Lower leg skin (tissue), 3 donors: Measurements from ENCODE around the gene SNX24.
"Not testable (repeated sequence)": the region's sequence is repeated elsewhere in the genome, so short reads cannot be mapped to it uniquely, and the experiment has no call there.

ENCODE experiments used
- POLR2A ChIP-seq, 2 donors: fragments of 450-650 bp; IDR thresholded peaks; one replicate each; pipeline ENCODE4 v1.6.1; 2016 to 2017; ENCODE audit warnings: antibody characterized with exemption in 2 of 2, mild to moderate bottlenecking in 1 of 2, moderate library complexity in 1 of 2
- TF ChIP-seq, protein P1 (sequence below), 3 donors: fragments of 450-650 bp; IDR thresholded peaks; one replicate each; pipeline ENCODE4 v1.5.1; 2016; ENCODE audit warnings: antibody characterized with exemption in 3 of 3, mild to moderate bottlenecking in 3 of 3, moderate library complexity in 2 of 3

DNA sequence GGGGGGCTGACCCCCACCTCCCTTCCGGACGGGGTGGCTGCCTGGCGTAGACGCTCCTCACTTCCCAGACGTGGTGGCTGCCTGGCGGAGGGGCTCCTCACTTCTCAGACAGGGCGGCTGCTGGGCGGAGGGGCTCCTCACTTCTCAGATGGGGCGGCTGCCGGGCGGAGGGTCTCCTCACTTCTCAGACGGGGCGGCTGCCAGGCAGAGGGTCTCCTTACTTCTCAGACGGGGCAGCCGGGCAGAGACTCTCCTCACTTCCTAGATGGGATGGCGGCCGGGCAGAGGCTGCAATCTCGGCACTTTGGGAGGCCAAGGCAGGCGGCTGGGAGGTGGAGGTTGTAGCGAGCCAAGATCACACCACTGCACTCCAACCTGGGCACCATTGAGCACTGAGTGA, 68.0 kb downstream of the SNX24 start:
- TF ChIP-seq, protein P1, sequence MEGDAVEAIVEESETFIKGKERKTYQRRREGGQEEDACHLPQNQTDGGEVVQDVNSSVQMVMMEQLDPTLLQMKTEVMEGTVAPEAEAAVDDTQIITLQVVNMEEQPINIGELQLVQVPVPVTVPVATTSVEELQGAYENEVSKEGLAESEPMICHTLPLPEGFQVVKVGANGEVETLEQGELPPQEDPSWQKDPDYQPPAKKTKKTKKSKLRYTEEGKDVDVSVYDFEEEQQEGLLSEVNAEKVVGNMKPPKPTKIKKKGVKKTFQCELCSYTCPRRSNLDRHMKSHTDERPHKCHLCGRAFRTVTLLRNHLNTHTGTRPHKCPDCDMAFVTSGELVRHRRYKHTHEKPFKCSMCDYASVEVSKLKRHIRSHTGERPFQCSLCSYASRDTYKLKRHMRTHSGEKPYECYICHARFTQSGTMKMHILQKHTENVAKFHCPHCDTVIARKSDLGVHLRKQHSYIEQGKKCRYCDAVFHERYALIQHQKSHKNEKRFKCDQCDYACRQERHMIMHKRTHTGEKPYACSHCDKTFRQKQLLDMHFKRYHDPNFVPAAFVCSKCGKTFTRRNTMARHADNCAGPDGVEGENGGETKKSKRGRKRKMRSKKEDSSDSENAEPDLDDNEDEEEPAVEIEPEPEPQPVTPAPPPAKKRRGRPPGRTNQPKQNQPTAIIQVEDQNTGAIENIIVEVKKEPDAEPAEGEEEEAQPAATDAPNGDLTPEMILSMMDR (IDR thresholded peaks at IDR 0.05), result not testable (repeated sequence)
- not testable (repeated sequence) for TF ChIP-seq POLR2A (IDR thresholded peaks at IDR 0.05)
